ENCODE data around the gene SERPINA9. TPM values are rescaled to one million over a fixed set of nuclear protein-coding genes. Genes with fewer than 3 reads are reported as not detected.
"Not testable (repeated sequence)": the region's sequence is repeated elsewhere in the genome, so short reads cannot be mapped to it uniquely, and the experiment has no call there.

The SERPINA9 gene
- total RNA-seq, 4 donors from 2014 or later = not detected

- Histone ChIP-seq H3K4me3 (no peak overlapping the region), H3K36me3 (no peaks in the 10 kb centered on the region), H3K9me3 (no peaks in the 10 kb centered on the region), H3K4me1 (peaks cover 0 to 4% (median 0%) of the 10 kb centered on the region in 4 donors), H3K27me3 (no peaks in the 10 kb centered on the region), H3K27ac (peak overlapping the region in 1 of 4 donors; percentile 51)
- TF ChIP-seq CTCF (IDR thresholded peaks at IDR 0.05) (no peak), POLR2A (IDR thresholded peaks at IDR 0.05) (no peak), EP300 (IDR thresholded peaks at IDR 0.05) (peak in 1 of 2 donors; percentile 35)
- 32 to 36% methylated on average over 7 of the region's 7 CpGs for WGBS, 2 donors
- peak in 1 of 2 donors; percentile 26 for DNase-seq (ENCODE audit: low spot score in 2 of 2)
Observed at GRCh38 chr14:94517641-94518257, 41.8 kb upstream of the SERPINA9 start.

- no peaks in the 10 kb centered on the region for H3K36me3 ChIP-seq
- H3K4me3 ChIP-seq = no peak overlapping the region
- TF ChIP-seq EP300 (IDR thresholded peaks at IDR 0.05) (no peak), CTCF (IDR thresholded peaks at IDR 0.05) (no peak), POLR2A (IDR thresholded peaks at IDR 0.05) (no peak)
- peak overlapping the region in 1 of 4 donors; percentile 51 for H3K27ac ChIP-seq
- H3K9me3 ChIP-seq = no peaks in the 10 kb centered on the region
- WGBS, 2 donors = 67 to 72% methylated on average over 10 of the region's 10 CpGs
- H3K4me1 ChIP-seq = peaks cover 0 to 4% (median 0%) of the 10 kb centered on the region in 4 donors
- H3K27me3 ChIP-seq = no peaks in the 10 kb centered on the region
- no peak for DNase-seq (ENCODE audit: low spot score in 2 of 2)
Observed at GRCh38 chr14:94517248-94517640, 41.2 kb upstream of the SERPINA9 start.

GRCh38 chr14:94515856-94516255 is 39.9 kb upstream of the SERPINA9 start:
- Histone ChIP-seq H3K36me3 (no peaks in the 10 kb centered on the region), H3K27me3 (no peaks in the 10 kb centered on the region), H3K27ac (no peak overlapping the region), H3K4me1 (peaks cover 0 to 4% (median 0%) of the 10 kb centered on the region in 4 donors), H3K4me3 (no peak overlapping the region), H3K9me3 (no peaks in the 10 kb centered on the region)
- no peak for DNase-seq (ENCODE audit: low spot score in 2 of 2)
- no peak for TF ChIP-seq EP300 (IDR thresholded peaks at IDR 0.05)
- TF ChIP-seq CTCF (IDR thresholded peaks at IDR 0.05) = no peak
- TF ChIP-seq POLR2A (IDR thresholded peaks at IDR 0.05) = no peak
- WGBS, 2 donors = 75 to 92% methylated on average over 6 of the region's 6 CpGs

- no peak for DNase-seq (ENCODE audit: low spot score in 2 of 2)
- H3K27ac ChIP-seq = no peak overlapping the region
- H3K4me1 ChIP-seq = peaks cover 0 to 4% (median 0%) of the 10 kb centered on the region in 4 donors
- no peaks in the 10 kb centered on the region for H3K36me3 ChIP-seq
- no peaks in the 10 kb centered on the region for H3K27me3 ChIP-seq
- H3K9me3 ChIP-seq = no peaks in the 10 kb centered on the region
- H3K4me3 ChIP-seq = no peak overlapping the region
- 72 to 79% methylated on average over 9 of the region's 9 CpGs for WGBS, 2 donors
- TF ChIP-seq CTCF (IDR thresholded peaks at IDR 0.05) = no peak
- no peak for TF ChIP-seq POLR2A (IDR thresholded peaks at IDR 0.05)
- no peak for TF ChIP-seq EP300 (IDR thresholded peaks at IDR 0.05)
Observed at GRCh38 chr14:94515426-94515825, 39.4 kb upstream of the SERPINA9 start.

GRCh38 chr14:94514351-94514750 is 38.4 kb upstream of the SERPINA9 start:
- 83 to 87% methylated on average over 7 of the region's 7 CpGs for WGBS, 2 donors
- peaks cover 0 to 4% (median 0%) of the 10 kb centered on the region in 4 donors for H3K4me1 ChIP-seq
- H3K27ac ChIP-seq = no peak overlapping the region
- no peak for DNase-seq (ENCODE audit: low spot score in 2 of 2)
- H3K36me3 ChIP-seq = no peaks in the 10 kb centered on the region
- H3K9me3 ChIP-seq = no peaks in the 10 kb centered on the region
- no peak for TF ChIP-seq POLR2A (IDR thresholded peaks at IDR 0.05)
- TF ChIP-seq CTCF (IDR thresholded peaks at IDR 0.05) = no peak
- TF ChIP-seq EP300 (IDR thresholded peaks at IDR 0.05) = no peak
- no peak overlapping the region for H3K4me3 ChIP-seq
- H3K27me3 ChIP-seq = no peaks in the 10 kb centered on the region

GRCh38 chr14:94510481-94510880 is 34.5 kb upstream of the SERPINA9 start:
- H3K27me3 ChIP-seq; H3K36me3 ChIP-seq; H3K9me3 ChIP-seq; DNase-seq (ENCODE audit: low spot score in 2 of 2); H3K4me1 ChIP-seq; H3K27ac ChIP-seq; H3K4me3 ChIP-seq: not testable (repeated sequence)
- WGBS, 2 donors = 73 to 81% methylated on average over 2 of the region's 2 CpGs

All from tibial nerve (tissue), 4 donors.